Measurements from ENCODE around the gene ALDOA. TPM values are rescaled to one million over a fixed set of nuclear protein-coding genes. Genes with fewer than 3 reads are reported as not detected.
A peak's percentile ranks its signal among the peaks of the same experiment; 100 is the strongest.

Gene ALDOA
- total and polyA plus RNA-seq, 9 of the 15 experiments (the other 6 are each of a cell fraction or from before 2014, with no cell fraction given) = 311 to 2,224 (median 1,293) TPM

DNA sequence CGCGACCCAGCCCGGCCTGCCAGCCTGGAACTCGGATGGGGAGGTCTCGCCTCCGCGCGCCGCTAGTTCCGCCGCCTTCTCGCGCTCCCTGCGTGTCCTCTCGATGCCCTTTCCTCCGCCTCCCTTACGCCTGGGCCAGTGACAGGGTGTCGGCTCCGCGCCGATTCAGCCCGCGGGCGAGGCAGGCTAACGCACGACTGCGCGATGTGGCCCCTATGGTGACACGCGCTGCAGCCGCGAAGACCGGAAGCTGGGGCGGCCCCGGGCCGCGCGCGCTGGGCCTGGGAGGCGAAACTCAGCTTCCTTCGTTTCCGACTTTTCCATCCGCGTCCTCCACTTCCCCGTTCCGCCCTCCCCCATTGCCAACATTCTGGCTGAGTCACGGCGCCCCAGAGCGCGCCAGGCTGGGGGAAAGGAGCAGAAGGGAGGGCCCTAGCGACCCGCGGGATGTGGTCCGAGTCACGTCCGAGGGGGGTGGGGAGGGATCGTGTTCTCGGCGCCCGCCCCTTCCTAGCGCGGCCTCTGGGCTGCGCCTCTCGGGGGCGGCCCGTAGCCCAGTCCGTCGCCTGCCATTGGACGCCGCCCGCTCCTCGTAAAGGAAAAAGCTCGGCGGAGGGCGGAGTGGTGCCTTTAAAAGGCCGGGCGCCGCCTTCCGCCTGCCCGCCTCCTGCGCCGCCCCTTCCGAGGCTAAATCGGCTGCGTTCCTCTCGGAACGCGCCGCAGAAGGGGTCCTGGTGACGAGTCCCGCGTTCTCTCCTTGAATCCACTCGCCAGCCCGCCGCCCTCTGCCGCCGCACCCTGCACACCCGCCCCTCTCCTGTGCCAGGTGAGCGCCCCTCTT lies at the start of gene ALDOA (continued):
- TF ChIP-seq, protein P1, sequence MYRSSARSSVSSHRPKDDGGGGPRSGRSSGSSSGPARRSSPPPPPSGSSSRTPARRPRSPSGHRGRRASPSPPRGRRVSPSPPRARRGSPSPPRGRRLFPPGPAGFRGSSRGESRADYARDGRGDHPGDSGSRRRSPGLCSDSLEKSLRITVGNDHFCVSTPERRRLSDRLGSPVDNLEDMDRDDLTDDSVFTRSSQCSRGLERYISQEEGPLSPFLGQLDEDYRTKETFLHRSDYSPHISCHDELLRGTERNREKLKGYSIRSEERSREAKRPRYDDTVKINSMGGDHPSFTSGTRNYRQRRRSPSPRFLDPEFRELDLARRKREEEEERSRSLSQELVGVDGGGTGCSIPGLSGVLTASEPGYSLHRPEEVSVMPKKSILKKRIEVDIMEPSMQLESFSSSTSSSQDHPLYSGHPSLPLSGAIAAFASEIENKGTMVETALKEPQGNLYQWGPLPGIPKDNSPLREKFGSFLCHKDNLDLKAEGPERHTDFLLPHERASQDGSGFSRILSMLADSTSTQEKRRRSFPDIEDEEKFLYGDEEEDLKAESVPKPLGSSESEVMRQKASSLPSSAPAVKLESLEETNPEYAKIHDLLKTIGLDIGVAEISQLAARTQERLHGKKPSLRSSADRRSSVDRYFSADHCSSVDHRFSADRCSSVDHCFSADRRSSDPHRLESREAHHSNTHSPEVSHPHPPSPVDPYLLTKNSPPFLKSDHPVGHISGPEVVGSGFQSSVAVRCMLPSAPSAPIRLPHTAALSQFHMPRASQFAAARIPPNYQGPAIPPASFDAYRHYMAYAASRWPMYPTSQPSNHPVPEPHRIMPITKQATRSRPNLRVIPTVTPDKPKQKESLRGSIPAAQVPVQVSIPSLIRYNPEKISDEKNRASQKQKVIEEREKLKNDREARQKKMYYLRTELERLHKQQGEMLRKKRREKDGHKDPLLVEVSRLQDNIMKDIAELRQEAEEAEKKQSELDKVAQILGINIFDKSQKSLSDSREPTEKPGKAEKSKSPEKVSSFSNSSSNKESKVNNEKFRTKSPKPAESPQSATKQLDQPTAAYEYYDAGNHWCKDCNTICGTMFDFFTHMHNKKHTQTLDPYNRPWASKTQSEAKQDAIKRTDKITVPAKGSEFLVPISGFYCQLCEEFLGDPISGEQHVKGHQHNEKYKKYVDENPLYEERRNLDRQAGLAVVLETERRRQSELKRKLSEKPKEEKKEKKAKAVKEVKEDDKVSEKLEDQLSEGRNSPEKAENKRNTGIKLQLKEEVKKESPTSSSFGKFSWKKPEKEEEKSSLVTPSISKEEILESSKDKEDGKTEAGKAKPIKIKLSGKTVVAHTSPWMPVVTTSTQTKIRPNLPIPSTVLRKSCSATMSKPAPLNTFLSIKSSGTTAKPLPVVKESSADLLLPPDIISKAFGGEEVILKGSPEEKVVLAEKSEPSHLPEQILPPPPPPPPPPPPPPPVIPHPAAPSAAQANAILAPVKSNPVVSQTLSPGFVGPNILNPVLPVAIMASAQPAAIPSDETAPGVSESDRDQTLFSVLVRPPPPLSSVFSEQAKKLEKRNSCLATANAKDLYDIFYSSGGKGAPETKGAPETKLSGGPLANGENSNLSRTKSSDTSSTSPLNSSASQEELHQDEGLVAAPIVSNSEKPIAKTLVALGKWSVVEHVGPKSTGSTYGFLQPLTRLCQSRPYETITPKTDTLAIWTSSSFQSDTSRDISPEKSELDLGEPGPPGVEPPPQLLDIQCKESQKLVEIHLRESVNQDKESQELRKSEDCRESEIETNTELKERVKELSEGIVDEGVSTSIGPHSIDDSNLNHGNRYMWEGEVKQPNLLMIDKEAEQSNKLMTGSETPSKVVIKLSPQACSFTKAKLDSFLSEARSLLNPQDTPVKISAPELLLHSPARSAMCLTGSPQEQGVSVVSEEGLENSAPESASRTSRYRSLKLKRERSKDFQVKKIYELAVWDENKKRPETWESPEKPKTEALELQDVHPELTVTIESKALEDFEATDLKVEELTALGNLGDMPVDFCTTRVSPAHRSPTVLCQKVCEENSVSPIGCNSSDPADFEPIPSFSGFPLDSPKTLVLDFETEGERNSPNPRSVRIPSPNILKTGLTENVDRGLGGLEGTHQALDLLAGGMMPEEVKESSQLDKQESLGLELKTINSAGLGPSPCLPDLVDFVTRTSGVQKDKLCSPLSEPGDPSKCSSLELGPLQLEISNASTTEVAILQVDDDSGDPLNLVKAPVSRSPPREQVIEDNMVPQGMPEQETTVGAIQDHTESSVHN (IDR thresholded peaks at IDR 0.05; ENCODE audit: borderline replicate concordance in 1 of 2, low read depth in 1 of 2) = no peak
- peak; percentile 60 for TF ChIP-seq NFYB (IDR thresholded peaks at IDR 0.05; ENCODE audit: extremely low read depth, insufficient read length)
- TF ChIP-seq, protein P2, sequence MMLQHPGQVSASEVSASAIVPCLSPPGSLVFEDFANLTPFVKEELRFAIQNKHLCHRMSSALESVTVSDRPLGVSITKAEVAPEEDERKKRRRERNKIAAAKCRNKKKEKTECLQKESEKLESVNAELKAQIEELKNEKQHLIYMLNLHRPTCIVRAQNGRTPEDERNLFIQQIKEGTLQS (IDR thresholded peaks at IDR 0.05) = no peak; the same call in 1 of the 2 replicates
- TF ChIP-seq, protein P2 (CRISPR knock-in tag; conservative IDR thresholded peaks at IDR 0.05) = peak; percentile 38; the same call in 1 of the 2 replicates
- TF ChIP-seq ZFX (CRISPR knock-in tag; IDR thresholded peaks at IDR 0.05) = peak; percentile 95
- TF ChIP-seq TEAD2 (tag; IDR thresholded peaks at IDR 0.05) = no peak
- TF ChIP-seq KLF6 (CRISPR knock-in tag; IDR thresholded peaks at IDR 0.05; ENCODE audit: borderline replicate concordance) = peak; percentile 29; the same call in 1 of the 2 replicates
- no peak for TF ChIP-seq HMG20A (CRISPR knock-in tag; conservative IDR thresholded peaks at IDR 0.05)
- TF ChIP-seq MECOM (CRISPR knock-in tag; IDR thresholded peaks at IDR 0.05) = no peak
- peak; percentile 76 for TF ChIP-seq MEIS2 (IDR thresholded peaks at IDR 0.05; ENCODE audit: partially characterized antibody)
- TF ChIP-seq XRCC5 (IDR thresholded peaks at IDR 0.05; ENCODE audit: low read depth, low read length) = 0 out of 2 replicates have a peak, but pooled peaks have one; percentile 21
- no peak for TF ChIP-seq ZNF717 (CRISPR knock-in tag; IDR thresholded peaks at IDR 0.05)
- TF ChIP-seq ZC3H11A (IDR thresholded peaks at IDR 0.05; ENCODE audit: low read depth, low read length) = peak; percentile 33; the same call in 1 of the 2 replicates
- peak; percentile 93 for TF ChIP-seq PCBP1 (IDR thresholded peaks at IDR 0.05; ENCODE audit: low read depth, low read length, poor library complexity, severe bottlenecking)
- TF ChIP-seq, protein P3, sequence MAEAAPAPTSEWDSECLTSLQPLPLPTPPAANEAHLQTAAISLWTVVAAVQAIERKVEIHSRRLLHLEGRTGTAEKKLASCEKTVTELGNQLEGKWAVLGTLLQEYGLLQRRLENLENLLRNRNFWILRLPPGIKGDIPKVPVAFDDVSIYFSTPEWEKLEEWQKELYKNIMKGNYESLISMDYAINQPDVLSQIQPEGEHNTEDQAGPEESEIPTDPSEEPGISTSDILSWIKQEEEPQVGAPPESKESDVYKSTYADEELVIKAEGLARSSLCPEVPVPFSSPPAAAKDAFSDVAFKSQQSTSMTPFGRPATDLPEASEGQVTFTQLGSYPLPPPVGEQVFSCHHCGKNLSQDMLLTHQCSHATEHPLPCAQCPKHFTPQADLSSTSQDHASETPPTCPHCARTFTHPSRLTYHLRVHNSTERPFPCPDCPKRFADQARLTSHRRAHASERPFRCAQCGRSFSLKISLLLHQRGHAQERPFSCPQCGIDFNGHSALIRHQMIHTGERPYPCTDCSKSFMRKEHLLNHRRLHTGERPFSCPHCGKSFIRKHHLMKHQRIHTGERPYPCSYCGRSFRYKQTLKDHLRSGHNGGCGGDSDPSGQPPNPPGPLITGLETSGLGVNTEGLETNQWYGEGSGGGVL (CRISPR knock-in tag; IDR thresholded peaks at IDR 0.05) = no peak
- no peak for TF ChIP-seq DDX20 (tag; IDR thresholded peaks at IDR 0.05; ENCODE audit: low read depth)

Data from K562 (cell line).